Measurements from ENCODE around the gene NFKB2. TPM values are rescaled to one million over a fixed set of nuclear protein-coding genes. Genes with fewer than 3 reads are reported as not detected.

Gene NFKB2
- total and polyA plus RNA-seq, 4 donors, result 34.6 to 114 (median 50.5) TPM

- WGBS, 2 donors, result 0 to 1% methylated on average over 49 to 62 of the region's 62 CpGs
- peak overlapping the region; percentile 89 to 91 for H3K27ac ChIP-seq (ENCODE audit: low read depth in 1 of 2, low read length in 1 of 2)
- no peak overlapping the region for H3K9ac ChIP-seq (ENCODE audit: insufficient read depth in 1 of 2, low read length in 2 of 2)
- peak; percentile 20 for ATAC-seq (ENCODE audit: insufficient read depth, low FRiP score)
- H3K9me3 ChIP-seq (ENCODE audit: control insufficient read depth in 4 of 4, insufficient read depth in 3 of 4, low read length in 3 of 4), result no peaks in the 10 kb centered on the region
- H3K36me3 ChIP-seq (ENCODE audit: control insufficient read depth in 4 of 4, insufficient read depth in 4 of 4, low read length in 4 of 4), result peaks cover 0 to 17% (median 9%) of the 10 kb centered on the region in 4 donors
- peak overlapping the region; percentile 88 for H3K4me3 ChIP-seq
- peaks cover 0 to 17% (median 8%) of the 10 kb centered on the region in 3 donors for H3K27me3 ChIP-seq (ENCODE audit: control insufficient read depth in 3 of 3, insufficient read depth in 3 of 3, low read length in 2 of 3)
- DNase-seq, result no peak
- no peak for TF ChIP-seq CTCF (IDR thresholded peaks at IDR 0.05; ENCODE audit: control extremely low read depth, extremely low read depth)
- peaks cover 0 to 28% (median 16%) of the 10 kb centered on the region in 5 donors for H3K4me1 ChIP-seq (ENCODE audit: control insufficient read depth in 5 of 5, insufficient read depth in 5 of 5, low read length in 5 of 5)
Observed at GRCh38 chr10:102421757-102422512, 26.4 kb downstream of the NFKB2 start.

DNA sequence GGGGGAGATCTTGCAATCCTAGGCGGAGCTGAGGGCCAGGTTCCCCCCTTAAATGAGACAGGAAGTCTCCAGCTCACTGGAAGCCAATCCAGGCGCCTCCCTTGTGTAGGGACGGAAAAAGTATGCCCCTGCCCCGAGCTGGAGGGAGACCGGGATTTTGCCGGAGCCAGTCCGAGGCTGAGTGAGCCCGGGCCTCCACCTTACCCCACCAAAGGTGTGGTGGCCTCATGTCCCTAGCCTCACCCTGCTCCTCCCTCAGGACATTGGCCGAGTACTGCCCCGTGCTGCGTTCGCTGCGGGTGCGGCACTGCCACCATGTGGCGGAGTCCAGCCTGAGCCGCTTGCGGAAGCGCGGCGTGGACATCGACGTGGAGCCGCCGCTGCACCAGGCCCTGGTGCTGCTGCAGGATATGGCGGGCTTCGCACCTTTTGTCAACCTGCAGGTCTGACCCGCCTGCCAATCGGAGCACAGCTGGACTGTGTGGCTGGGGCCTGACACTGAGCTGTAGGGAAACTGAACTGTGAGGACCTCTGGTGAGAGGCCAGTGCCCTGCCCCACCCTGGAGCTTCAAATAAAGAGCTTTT is 27.1 kb downstream of the NFKB2 start:
- no peaks in the 10 kb centered on the region for H3K9me3 ChIP-seq (ENCODE audit: control insufficient read depth in 4 of 4, insufficient read depth in 3 of 4, low read length in 3 of 4)
- H3K27ac ChIP-seq (ENCODE audit: low read depth in 1 of 2, low read length in 1 of 2), result peak overlapping the region; percentile 89 to 91
- 2 to 8% methylated on average over 28 of the region's 28 CpGs for WGBS, 2 donors
- H3K36me3 ChIP-seq (ENCODE audit: control insufficient read depth in 4 of 4, insufficient read depth in 4 of 4, low read length in 4 of 4), result peaks cover 0 to 17% (median 9%) of the 10 kb centered on the region in 4 donors
- ATAC-seq (ENCODE audit: insufficient read depth, low FRiP score) (peak; percentile 50), DNase-seq (peak; percentile 51 to 71 (median 58))
- H3K4me1 ChIP-seq (ENCODE audit: control insufficient read depth in 5 of 5, insufficient read depth in 5 of 5, low read length in 5 of 5), result peaks cover 0 to 28% (median 16%) of the 10 kb centered on the region in 5 donors
- H3K27me3 ChIP-seq (ENCODE audit: control insufficient read depth in 3 of 3, insufficient read depth in 3 of 3, low read length in 2 of 3), result peaks cover 0 to 15% (median 8%) of the 10 kb centered on the region in 3 donors
- peak overlapping the region; percentile 36 for H3K4me3 ChIP-seq
- no peak overlapping the region for H3K9ac ChIP-seq (ENCODE audit: insufficient read depth in 1 of 2, low read length in 2 of 2)
- peak; percentile 65 for TF ChIP-seq CTCF (IDR thresholded peaks at IDR 0.05; ENCODE audit: control extremely low read depth, extremely low read depth)

DNA sequence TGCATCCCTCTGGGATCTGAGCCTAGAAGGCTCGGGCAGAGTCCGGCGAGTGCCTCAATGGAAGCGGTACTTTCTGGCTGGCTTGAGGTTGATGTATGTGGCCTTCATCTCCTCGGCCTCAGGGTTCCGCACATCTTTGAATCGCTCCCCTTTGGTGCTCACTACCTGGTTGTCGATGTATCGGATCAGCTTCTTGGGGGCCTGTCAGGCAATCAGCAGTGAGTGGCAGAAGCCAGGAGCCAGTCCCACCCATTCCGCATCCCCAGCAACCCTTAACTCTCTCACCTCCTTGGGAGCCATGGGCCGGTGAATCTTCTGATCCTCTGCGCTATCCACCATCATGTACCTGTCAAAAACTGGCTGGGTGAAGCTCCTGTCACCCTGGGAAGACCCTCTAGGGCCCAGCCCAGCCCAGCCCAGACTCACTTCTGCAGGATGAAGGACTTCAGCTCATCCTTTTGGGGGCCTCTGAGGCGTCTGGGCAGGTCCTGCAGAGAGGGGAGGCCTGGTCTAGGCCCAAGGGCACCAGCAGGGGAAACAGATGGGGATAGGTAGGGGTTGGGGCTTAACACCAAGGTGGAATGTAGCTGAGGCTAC is 28.0 kb downstream of the NFKB2 start:
- peaks cover 0 to 28% (median 16%) of the 10 kb centered on the region in 5 donors for H3K4me1 ChIP-seq (ENCODE audit: control insufficient read depth in 5 of 5, insufficient read depth in 5 of 5, low read length in 5 of 5)
- H3K27me3 ChIP-seq (ENCODE audit: control insufficient read depth in 3 of 3, insufficient read depth in 3 of 3, low read length in 2 of 3), result peaks cover 0 to 6% (median under 1%) of the 10 kb centered on the region in 3 donors
- TF ChIP-seq CTCF (IDR thresholded peaks at IDR 0.05; ENCODE audit: control extremely low read depth, extremely low read depth), result no peak
- no peak overlapping the region for H3K9ac ChIP-seq (ENCODE audit: insufficient read depth in 1 of 2, low read length in 2 of 2)
- H3K36me3 ChIP-seq (ENCODE audit: control insufficient read depth in 4 of 4, insufficient read depth in 4 of 4, low read length in 4 of 4), result peaks cover 0 to 17% (median 11%) of the 10 kb centered on the region in 4 donors
- H3K4me3 ChIP-seq, result no peak overlapping the region
- WGBS, 2 donors, result 93 to 94% methylated on average over 13 of the region's 13 CpGs
- no peaks in the 10 kb centered on the region for H3K9me3 ChIP-seq (ENCODE audit: control insufficient read depth in 4 of 4, insufficient read depth in 3 of 4, low read length in 3 of 4)
- DNase-seq (no peak), ATAC-seq (ENCODE audit: insufficient read depth, low FRiP score) (no peak)
- peak overlapping the region in 1 of 2 donors; percentile 89 for H3K27ac ChIP-seq (ENCODE audit: low read depth in 1 of 2, low read length in 1 of 2)

Measured in lung (tissue), 12 donors.